Stimulated activated CD8-positive, alpha-beta memory T cell treated with anti-CD3 and anti-CD28 coated beads, Interleukin-2, amount 100 ng/mL, for 48 hours (primary cell): Measurements from ENCODE around the gene MAB21L3.

Experiments
- DNase-seq, 2 donors: peaks; one replicate each; pipeline ENCODE4 v3.0.0-alpha.2; 2020; ENCODE audit warnings: low read depth in 2 of 2

Gene MAB21L3

GRCh38 chr1:116110567-116111523, at the start of gene MAB21L3:
TSS of gene MAB21L3 (plus strand) at chr1:116111399. CDS start at chr1:116112616, 1,217 bp downstream.
- no peak for DNase-seq

GRCh38 chr1:116062201-116062600, 49.0 kb upstream of the MAB21L3 start:
- DNase-seq = no peak

GRCh38 chr1:116064616-116065015, 46.6 kb upstream of the MAB21L3 start:
- no peak for DNase-seq

- DNase-seq = no peak
Measured at GRCh38 chr1:116066868-116067565, 44.2 kb upstream of the MAB21L3 start.

- DNase-seq = no peak
Measured at GRCh38 chr1:116067566-116067890, 43.7 kb upstream of the MAB21L3 start.

GRCh38 chr1:116075575-116075974, 35.6 kb upstream of the MAB21L3 start:
- DNase-seq = no peak

- DNase-seq = no peak
Measured at GRCh38 chr1:116075990-116076389, 35.2 kb upstream of the MAB21L3 start.

GRCh38 chr1:116076831-116077230, 34.4 kb upstream of the MAB21L3 start:
- DNase-seq = no peak

- no peak for DNase-seq
Measured at GRCh38 chr1:116078699-116079223, 32.4 kb upstream of the MAB21L3 start.

- no peak for DNase-seq
Measured at GRCh38 chr1:116087628-116088027, 23.6 kb upstream of the MAB21L3 start.

GRCh38 chr1:116089870-116090269, 21.3 kb upstream of the MAB21L3 start:
- DNase-seq = no peak

GRCh38 chr1:116091083-116091482, 20.1 kb upstream of the MAB21L3 start:
- no peak for DNase-seq

GRCh38 chr1:116092752-116093489, 18.3 kb upstream of the MAB21L3 start:
- no peak for DNase-seq

GRCh38 chr1:116095027-116095426, 16.2 kb upstream of the MAB21L3 start:
- no peak for DNase-seq

- DNase-seq = no peak
Measured at GRCh38 chr1:116096013-116096618, 15.1 kb upstream of the MAB21L3 start.

GRCh38 chr1:116097626-116098025, 13.6 kb upstream of the MAB21L3 start:
- DNase-seq = no peak

GRCh38 chr1:116099379-116099778, 11.8 kb upstream of the MAB21L3 start:
- no peak for DNase-seq

GRCh38 chr1:116099919-116100318, 11.3 kb upstream of the MAB21L3 start:
- no peak for DNase-seq

- DNase-seq = no peak
Measured at GRCh38 chr1:116104667-116105066, 6.5 kb upstream of the MAB21L3 start.

GRCh38 chr1:116105996-116106395, 5.2 kb upstream of the MAB21L3 start:
- no peak for DNase-seq

- DNase-seq = no peak
Measured at GRCh38 chr1:116106646-116107045, 4.6 kb upstream of the MAB21L3 start.

GRCh38 chr1:116107371-116107770, 3.8 kb upstream of the MAB21L3 start:
- DNase-seq = no peak
